ENCODE results near the gene LIN37.
A peak's percentile ranks its signal among the peaks of the same experiment; 100 is the strongest.

LIN37 gene

GRCh38 chr19:35748106-35749020 is at the start of gene LIN37:
Gene LIN37, plus strand, starts transcription at chr19:35748576. Its CDS starts 149 bp downstream, at chr19:35748725.
- TF ChIP-seq CTCF (IDR thresholded peaks at IDR 0.05; ENCODE audit: insufficient read depth, low read length, poor library complexity, severe bottlenecking): no peak

GRCh38 chr19:35702223-35703012 is 46.0 kb upstream of the LIN37 start:
- Histone ChIP-seq H3K4me3 (replicated peaks; ENCODE audit: low read depth, low read length) (peak overlapping the region; percentile 82), H3K27me3 (replicated peaks; ENCODE audit: control insufficient read depth, insufficient read depth, low read length) (no peaks in the 10 kb centered on the region), H3K36me3 (ENCODE audit: control insufficient read depth, insufficient read depth, low read length) (no peaks in the 10 kb centered on the region)
- TF ChIP-seq CTCF (IDR thresholded peaks at IDR 0.05; ENCODE audit: insufficient read depth, low read length, poor library complexity, severe bottlenecking): no peak
- DNase-seq (ENCODE audit: extremely low read depth, insufficient read length): peak; percentile 95

More at GRCh38 chr19:35748106-35749020, at the start of gene LIN37:
- Histone ChIP-seq H3K27me3 (replicated peaks; ENCODE audit: control insufficient read depth, insufficient read depth, low read length) (no peaks in the 10 kb centered on the region), H3K4me3 (replicated peaks; ENCODE audit: low read depth, low read length) (peak within 1 kb of the TSS; percentile 82), H3K36me3 (ENCODE audit: control insufficient read depth, insufficient read depth, low read length) (peaks cover 9% of the 10 kb centered on the region)
- peak; percentile 98 for DNase-seq (ENCODE audit: extremely low read depth, insufficient read length)

- no peak for DNase-seq (ENCODE audit: extremely low read depth, insufficient read length)
- no peak for TF ChIP-seq CTCF (IDR thresholded peaks at IDR 0.05; ENCODE audit: insufficient read depth, low read length, poor library complexity, severe bottlenecking)
- no peaks in the 10 kb centered on the region for H3K27me3 ChIP-seq (replicated peaks; ENCODE audit: control insufficient read depth, insufficient read depth, low read length)
Measured at GRCh38 chr19:35703343-35703742, 45.0 kb upstream of the LIN37 start.

GRCh38 chr19:35704218-35704617 is 44.2 kb upstream of the LIN37 start, which contains the start of gene ZBTB32:
Gene ZBTB32, plus strand, starts transcription at chr19:35704558. Its CDS starts 10,069 bp downstream, at chr19:35714627.
- no peak for DNase-seq (ENCODE audit: extremely low read depth, insufficient read length)
- H3K27me3 ChIP-seq (replicated peaks; ENCODE audit: control insufficient read depth, insufficient read depth, low read length): no peaks in the 10 kb centered on the region
- no peak within 1 kb of the TSS for H3K4me3 ChIP-seq (replicated peaks; ENCODE audit: low read depth, low read length)
- H3K36me3 ChIP-seq (ENCODE audit: control insufficient read depth, insufficient read depth, low read length): no peaks in the 10 kb centered on the region
- no peak for TF ChIP-seq CTCF (IDR thresholded peaks at IDR 0.05; ENCODE audit: insufficient read depth, low read length, poor library complexity, severe bottlenecking)

More at GRCh38 chr19:35703343-35703742, 45.0 kb upstream of the LIN37 start:
- Histone ChIP-seq H3K4me3 (replicated peaks; ENCODE audit: low read depth, low read length) (peak overlapping the region; percentile 82; the same call in 1 of the 2 replicates), H3K36me3 (ENCODE audit: control insufficient read depth, insufficient read depth, low read length) (no peaks in the 10 kb centered on the region)

GRCh38 chr19:35708391-35708790 is 40.0 kb upstream of the LIN37 start:
- Histone ChIP-seq H3K4me3 (replicated peaks; ENCODE audit: low read depth, low read length) (no peak overlapping the region), H3K36me3 (ENCODE audit: control insufficient read depth, insufficient read depth, low read length) (no peaks in the 10 kb centered on the region), H3K27me3 (replicated peaks; ENCODE audit: control insufficient read depth, insufficient read depth, low read length) (no peaks in the 10 kb centered on the region)
- TF ChIP-seq CTCF (IDR thresholded peaks at IDR 0.05; ENCODE audit: insufficient read depth, low read length, poor library complexity, severe bottlenecking): no peak
- DNase-seq (ENCODE audit: extremely low read depth, insufficient read length): no peak

All from GM06990 (cell line).